Kasumi-1 (cell line): ENCODE measurements around the gene MBP.

Experiments
- DNase-seq, 2 experiments: peaks; one replicate each; lab custom pipeline; 2025; lab: John Stamatoyannopoulos, UW

MBP gene

DNA sequence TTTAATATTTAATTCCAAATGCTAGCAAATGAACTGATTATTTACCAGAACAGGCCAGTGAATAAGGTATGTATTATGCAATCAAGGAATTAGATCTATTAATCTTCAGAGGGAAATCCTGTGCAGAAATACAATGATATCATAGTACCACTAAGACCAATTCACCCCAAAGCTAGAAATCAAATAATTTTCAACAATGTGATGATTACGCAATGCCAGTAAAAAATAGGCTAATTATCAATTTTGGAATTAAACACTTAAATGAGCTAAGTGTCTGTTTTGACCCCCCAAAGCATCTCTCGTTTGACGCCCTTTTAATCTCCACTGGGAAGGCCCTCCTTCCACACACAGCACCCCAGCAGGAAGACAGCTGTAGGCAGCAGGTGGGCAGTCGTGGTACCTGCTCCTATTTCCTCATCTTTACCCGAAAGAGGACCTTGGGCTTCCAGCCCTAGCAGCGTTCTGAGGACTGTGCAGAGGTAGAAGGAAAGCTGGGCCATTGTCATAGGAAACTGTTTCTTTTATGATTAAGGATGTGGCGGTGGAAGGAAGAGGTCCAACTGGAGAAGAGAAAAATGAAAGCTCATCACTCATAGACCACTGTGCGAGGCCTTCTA, 84.7 kb downstream of the MBP start:
- no peak for DNase-seq

- DNase-seq, result no peak
These were observed 85.6 kb downstream of the MBP start for GRCh38 chr18:77046994-77047393.

DNA sequence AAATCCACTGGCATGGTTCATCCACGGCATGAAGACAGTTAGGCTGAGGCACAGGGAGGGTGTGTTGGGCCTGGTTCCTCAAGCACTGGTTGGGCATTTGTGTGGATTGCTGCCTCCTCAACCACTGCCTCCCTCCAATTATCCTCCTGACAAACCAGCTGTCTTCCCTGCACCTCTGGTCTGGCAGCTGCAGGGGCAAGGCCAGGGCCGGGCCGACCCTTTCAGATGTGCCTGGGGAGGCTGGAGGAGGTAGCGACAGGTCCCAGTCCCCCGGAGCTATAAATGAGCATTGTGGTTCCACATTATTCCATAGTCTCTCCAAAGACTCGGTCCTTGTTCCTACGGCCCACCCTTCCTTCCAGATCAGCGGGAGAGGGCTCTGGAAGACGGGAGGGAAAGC, 86.2 kb downstream of the MBP start:
- DNase-seq, result no peak

- no peak for DNase-seq
These were observed 86.9 kb downstream of the MBP start for GRCh38 chr18:77045677-77046076.

- DNase-seq, result no peak
These were observed 87.5 kb downstream of the MBP start for GRCh38 chr18:77044866-77045664.

DNA sequence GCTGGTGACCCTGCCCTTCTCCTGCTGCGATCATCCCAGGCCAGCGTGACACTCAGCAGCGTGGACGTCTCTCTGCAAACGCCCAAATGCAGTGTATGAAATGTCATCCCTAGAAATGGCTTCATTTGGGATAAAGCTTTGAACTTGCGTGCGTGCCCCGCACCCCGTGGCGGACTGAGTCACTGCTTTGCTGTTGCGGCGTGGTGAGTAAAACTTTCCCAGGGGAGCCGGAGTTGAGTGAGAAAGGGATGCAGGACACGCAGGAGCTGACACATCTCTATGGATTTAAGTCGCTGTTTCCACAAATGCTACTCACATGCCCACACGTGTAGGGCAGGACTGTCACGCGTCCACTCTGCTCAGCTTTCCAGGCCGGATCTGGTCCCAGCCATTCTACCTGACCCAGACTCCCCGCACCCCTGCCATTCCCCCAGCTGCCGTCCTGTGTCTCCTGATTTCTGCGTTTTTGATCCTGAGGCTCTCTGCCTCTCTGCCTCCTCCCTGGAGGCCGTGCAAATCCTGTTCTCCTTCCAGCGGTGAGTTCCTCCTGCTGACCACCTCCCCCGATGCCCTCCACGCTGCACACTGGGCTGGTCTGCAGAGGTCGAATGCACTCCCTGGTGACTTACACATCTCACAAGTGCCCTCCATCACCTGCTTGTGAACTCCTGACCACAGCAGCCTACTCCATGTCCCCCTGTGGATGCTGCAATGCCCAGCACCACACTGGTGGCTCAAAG, 88.9 kb downstream of the MBP start:
- no peak for DNase-seq

GRCh38 chr18:77042583-77042982, 90.0 kb downstream of the MBP start:
- DNase-seq, result no peak

- DNase-seq, result no peak
These were observed 93.1 kb downstream of the MBP start for GRCh38 chr18:77039196-77040130.

GRCh38 chr18:77038182-77038858, 94.3 kb downstream of the MBP start:
- DNase-seq, result no peak

- no peak for DNase-seq
These were observed 95.0 kb downstream of the MBP start for GRCh38 chr18:77037567-77037966.

DNA sequence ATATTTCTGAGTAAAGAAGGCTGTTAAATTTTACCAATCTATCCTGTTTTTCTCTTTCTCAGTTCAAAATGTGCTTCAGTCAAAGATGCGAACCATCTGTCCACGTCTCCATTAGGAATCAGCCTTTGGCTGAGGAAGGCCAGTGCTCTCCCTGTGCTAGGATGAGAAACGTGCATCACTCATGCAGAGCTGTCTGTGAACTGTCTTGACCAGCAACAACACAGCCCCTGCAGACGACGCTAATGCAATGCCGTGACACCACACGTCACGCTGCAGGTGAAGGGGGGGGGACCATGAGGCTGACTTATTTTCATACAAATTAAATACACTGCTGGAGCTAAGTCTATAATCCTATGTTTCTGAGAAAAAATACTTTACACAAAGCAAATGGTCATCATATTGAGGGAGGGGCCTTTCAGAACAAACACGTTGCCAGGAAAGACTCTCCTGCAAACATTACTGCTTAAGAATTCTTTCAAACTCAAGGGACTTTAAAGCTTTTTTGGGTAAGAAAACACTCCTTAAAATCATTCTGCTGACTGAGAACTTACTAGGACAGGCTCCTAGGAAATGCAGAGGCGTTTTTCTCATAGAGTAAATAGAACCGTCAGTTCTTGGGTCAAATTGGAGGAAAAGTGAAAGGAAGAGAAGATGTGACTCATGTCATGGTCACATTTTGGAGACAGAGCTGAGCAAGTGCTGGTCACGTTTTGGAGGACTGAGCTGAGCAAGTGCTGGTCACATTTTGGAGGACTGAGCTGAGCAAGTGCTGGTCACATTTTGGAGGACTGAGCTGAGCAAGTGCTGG, 97.0 kb downstream of the MBP start:
- DNase-seq, result no peak

GRCh38 chr18:77033575-77033974, 99.0 kb downstream of the MBP start:
- no peak for DNase-seq

DNA sequence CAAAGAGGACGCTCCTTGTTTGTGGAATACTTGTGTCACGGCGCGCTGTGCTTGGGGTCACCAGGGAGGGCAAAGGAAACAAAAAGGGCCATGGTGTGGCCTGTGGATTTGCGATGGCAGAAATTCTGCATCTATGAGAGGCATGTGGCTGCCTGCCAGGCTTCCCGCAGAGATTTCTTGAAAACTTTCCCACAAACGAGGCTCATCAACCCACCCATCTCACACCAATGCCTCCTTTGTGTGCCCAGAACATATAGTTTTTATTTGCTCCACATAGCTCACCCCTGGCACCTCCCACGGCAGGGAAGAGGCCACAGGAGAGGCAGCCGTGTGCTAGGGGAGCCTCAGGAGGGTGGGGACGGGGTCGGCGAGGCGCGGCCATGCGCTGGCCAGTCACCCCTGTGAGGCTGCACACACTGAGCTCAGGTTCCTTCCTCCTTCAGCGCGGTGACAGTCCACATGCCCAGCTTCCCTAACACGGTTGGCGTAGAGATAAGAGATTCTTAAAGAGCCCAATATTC, 100.3 kb downstream of the MBP start:
- no peak for DNase-seq

- DNase-seq, result no peak
These were observed 100.9 kb downstream of the MBP start for GRCh38 chr18:77031662-77032061.

DNA sequence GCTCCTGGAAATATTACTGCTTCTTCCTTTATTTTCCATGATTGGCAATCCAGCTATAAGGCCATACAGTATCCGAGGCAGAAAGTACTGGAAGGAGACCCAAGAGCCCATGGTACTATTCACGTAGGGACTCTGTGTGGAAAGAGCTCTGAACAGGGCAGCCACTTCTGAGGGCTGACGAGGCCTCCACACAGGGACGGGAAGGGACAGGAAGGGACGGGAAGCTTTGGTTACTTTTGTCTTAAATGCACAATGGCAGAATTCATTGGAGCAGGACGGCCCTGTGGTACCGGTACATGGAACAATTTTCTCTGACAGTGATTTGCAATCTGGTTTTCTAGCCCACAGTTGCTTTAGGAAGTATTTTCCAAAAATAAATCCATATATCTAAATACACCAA, 102.4 kb downstream of the MBP start:
- no peak for DNase-seq

DNA sequence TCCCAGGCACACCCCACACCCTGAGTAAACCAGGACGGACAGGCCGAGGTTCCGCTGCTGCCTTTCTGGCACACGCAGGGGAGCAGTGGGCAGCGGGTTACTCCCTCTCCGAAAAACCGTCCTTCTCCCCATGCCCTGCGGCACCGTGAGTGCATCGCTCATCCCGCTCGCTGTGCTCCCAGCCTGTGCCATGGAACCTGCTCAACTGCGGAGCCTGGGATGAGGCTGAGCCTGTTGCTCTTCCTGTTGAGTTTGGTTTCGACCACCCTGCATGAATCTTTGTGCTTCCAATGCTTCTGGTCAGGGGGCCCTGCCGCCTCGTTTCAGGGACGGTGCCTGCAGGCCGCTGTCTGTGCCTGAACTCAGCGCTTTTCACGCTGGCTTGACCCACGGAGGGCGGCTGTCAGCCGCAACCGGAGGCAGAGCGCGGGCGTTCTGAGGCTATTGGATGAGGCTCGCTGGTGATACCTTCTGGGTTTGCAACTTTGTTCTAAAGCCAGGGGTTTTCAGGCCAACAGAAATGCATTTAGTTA, 106.7 kb downstream of the MBP start:
- no peak for DNase-seq

- DNase-seq, result no peak
These were observed 107.5 kb downstream of the MBP start for GRCh38 chr18:77025123-77025522.

DNA sequence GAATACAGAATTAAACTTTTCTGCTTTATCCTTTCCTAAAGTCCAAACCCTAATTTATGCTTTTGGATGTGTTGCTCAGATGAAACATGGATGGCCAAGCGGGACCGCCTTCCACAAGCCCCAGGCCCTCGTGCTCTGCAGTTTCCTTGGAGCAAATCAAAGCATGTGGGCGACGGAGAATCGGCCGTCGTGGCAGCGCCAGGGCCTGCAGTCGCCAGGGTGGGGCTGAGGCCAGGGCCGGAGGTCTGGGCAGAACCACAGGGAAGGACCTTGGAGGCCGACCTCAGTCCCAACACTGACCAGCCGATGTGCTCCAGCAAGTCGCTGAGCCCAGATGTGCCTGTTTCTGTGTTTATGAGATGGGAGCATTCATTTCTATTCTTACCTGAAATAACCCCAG, 108.1 kb downstream of the MBP start:
- no peak for DNase-seq

- DNase-seq, result no peak
These were observed 109.3 kb downstream of the MBP start for GRCh38 chr18:77023102-77023782.
